C4-2B (cell line): ENCODE data around the gene HPD.

Source experiments
- ZFX ChIP-seq: fragments of 450-650 bp; IDR thresholded peaks from 2 replicates; pipeline ENCODE4 v1.6.1; 2017
- TF ChIP-seq, protein P1 (sequence below): fragments of 450-650 bp; conservative IDR thresholded peaks from 2 replicates; pipeline ENCODE4 v1.5.1; 2017; ENCODE audit warnings: mild to moderate bottlenecking

DNA sequence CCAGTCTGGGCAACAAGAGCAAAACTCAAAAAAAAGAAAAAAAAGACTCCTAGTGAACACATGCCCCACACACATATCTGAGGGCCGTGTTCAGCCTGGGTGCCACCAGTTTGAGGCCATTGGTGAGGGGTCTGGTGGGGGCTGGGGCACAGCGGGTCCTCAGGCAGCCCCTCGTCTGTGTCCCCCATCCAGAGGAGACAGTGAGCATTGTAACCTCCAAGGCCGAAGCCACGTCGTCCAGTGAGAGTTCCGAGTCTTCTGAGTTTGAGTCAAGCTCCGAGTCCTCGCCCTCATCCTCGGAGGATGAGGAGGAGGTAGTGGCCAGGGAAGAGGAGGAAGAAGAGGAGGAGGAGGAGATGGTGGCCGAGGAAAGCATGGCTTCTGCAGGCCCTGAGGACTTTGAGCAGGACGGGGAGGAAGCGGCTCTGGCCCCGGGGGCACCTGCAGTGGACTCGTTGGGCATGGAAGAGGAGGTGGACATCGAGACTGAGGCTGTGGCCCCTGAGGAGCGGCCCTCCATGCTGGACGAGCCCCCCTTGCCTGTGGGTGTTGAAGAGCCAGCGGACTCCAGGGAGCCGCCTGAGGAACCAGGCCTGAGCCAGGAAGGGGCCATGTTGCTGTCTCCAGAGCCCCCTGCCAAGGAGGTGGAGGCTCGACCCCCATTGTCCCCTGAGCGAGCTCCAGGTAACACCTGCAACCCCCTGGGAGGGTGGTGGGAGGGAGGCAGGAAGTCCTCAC is 39.3 kb downstream of the HPD start:
- TF ChIP-seq, protein P1, sequence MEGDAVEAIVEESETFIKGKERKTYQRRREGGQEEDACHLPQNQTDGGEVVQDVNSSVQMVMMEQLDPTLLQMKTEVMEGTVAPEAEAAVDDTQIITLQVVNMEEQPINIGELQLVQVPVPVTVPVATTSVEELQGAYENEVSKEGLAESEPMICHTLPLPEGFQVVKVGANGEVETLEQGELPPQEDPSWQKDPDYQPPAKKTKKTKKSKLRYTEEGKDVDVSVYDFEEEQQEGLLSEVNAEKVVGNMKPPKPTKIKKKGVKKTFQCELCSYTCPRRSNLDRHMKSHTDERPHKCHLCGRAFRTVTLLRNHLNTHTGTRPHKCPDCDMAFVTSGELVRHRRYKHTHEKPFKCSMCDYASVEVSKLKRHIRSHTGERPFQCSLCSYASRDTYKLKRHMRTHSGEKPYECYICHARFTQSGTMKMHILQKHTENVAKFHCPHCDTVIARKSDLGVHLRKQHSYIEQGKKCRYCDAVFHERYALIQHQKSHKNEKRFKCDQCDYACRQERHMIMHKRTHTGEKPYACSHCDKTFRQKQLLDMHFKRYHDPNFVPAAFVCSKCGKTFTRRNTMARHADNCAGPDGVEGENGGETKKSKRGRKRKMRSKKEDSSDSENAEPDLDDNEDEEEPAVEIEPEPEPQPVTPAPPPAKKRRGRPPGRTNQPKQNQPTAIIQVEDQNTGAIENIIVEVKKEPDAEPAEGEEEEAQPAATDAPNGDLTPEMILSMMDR, result no peak
- no peak for TF ChIP-seq ZFX
